ENCODE measurements around the gene WRNIP1.

Gene WRNIP1

GRCh38 chr6:2719093-2719455 is 46.1 kb upstream of the WRNIP1 start:
- TF ChIP-seq FOXP2 (optimal IDR thresholded peaks at IDR 0.05; ENCODE audit: borderline replicate concordance, extremely low read depth, extremely low read length, insufficient read depth): no peak

DNA sequence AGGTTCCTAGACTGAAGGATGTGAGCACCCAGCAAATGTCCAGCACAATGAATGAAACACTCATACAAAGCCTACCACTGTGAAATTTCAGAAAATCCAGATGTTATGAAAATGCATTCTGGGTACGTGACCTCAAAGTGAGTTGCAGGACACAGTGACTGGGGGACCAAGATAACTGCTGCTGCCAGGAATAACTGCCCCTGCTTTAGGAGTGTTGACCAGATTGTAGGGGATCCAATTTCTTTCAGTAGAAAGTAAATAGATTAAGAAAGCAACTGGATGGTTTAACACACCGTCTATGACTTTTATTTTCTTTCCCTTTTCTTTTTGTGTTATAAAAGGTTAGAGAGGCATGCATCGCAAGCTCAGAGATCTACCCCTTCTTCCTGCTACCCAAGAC is 44.0 kb upstream of the WRNIP1 start:
- TF ChIP-seq SIN3A (IDR thresholded peaks at IDR 0.05; ENCODE audit: borderline replicate concordance, insufficient read depth, low read length) (no peak), REST (IDR thresholded peaks at IDR 0.05; ENCODE audit: insufficient read depth in 1 of 2, low read depth in 2 of 2, low read length in 2 of 2) (no peak), FOXP2 (optimal IDR thresholded peaks at IDR 0.05; ENCODE audit: borderline replicate concordance, extremely low read depth, extremely low read length, insufficient read depth) (no peak), TAF1 (IDR thresholded peaks at IDR 0.05; ENCODE audit: borderline replicate concordance, insufficient read depth, low read length) (no peak), POLR2AphosphoS5 (IDR thresholded peaks at IDR 0.05; ENCODE audit: low read depth, low read length) (no peak)

DNA sequence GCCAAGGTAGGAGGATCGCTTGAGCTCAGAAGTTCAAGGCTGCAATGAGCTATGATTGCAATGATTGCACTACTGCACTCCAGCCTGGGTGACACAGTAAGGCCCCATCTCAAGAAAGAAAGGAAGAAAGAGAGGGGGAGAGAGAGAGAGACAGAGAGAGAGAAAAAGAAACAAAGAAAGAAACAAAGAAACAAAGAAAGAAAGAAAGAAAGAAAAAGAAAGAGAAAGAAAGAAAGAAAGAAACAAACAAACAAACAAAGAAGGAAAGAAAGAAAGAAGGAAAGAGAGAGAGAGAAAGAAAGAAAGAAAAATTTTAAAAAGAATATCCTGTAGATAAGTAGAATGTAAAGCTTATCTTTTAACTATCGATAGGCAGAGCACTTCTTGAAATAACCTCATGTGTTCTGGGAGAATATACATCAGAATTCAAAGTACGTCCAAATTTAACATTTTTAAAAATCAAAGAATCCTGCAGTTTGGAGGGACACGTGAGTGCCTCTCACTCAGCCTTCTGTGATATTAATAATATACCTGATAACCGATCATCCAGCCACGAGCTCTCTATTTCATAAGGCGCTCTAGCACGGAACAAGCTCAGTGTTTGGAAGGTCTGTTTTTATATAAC is 39.7 kb upstream of the WRNIP1 start:
- no peak for TF ChIP-seq POLR2AphosphoS5 (IDR thresholded peaks at IDR 0.05; ENCODE audit: low read depth, low read length)
- TF ChIP-seq SIN3A (IDR thresholded peaks at IDR 0.05; ENCODE audit: borderline replicate concordance, insufficient read depth, low read length): no peak
- TF ChIP-seq FOXP2 (optimal IDR thresholded peaks at IDR 0.05; ENCODE audit: borderline replicate concordance, extremely low read depth, extremely low read length, insufficient read depth): no peak
- TF ChIP-seq REST (IDR thresholded peaks at IDR 0.05; ENCODE audit: insufficient read depth in 1 of 2, low read depth in 2 of 2, low read length in 2 of 2): no peak
- no peak for TF ChIP-seq TAF1 (IDR thresholded peaks at IDR 0.05; ENCODE audit: borderline replicate concordance, insufficient read depth, low read length)

DNA sequence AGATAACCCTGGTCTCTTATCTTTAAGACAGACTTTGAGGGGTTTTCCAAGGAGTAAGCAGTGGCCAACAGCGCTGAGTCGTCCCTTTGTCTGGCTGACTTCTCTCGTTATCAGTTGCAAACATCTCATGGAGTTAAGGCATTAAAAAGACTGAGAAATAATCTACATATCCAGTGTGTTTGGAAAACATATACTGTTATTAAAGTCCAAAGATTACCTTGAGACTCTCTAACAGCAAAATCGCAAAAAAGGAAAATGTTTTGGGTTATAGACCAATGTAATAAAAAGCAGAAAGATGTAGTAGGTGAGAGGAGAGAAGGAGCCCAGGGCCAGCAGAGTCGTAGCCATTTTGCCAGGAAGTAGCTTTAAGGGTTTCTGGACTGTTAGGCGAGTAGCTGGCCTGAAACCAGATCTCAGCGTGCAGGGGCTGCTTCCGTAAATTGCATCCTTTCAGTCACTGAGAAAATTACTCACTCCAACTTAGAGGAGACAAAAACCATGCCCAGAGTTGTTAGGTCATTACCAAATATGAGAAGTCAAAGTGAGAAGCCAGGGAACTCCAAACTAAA is 39.1 kb upstream of the WRNIP1 start:
- TF ChIP-seq FOXP2 (optimal IDR thresholded peaks at IDR 0.05; ENCODE audit: borderline replicate concordance, extremely low read depth, extremely low read length, insufficient read depth) (no peak), SIN3A (IDR thresholded peaks at IDR 0.05; ENCODE audit: borderline replicate concordance, insufficient read depth, low read length) (no peak), REST (IDR thresholded peaks at IDR 0.05; ENCODE audit: insufficient read depth in 1 of 2, low read depth in 2 of 2, low read length in 2 of 2) (0 out of 4 replicates have a peak, but pooled peaks of 1 of the 2 experiments have one; percentile 8), TAF1 (IDR thresholded peaks at IDR 0.05; ENCODE audit: borderline replicate concordance, insufficient read depth, low read length) (no peak), POLR2AphosphoS5 (IDR thresholded peaks at IDR 0.05; ENCODE audit: low read depth, low read length) (peak; percentile 36; the same call in 1 of the 2 replicates)

DNA sequence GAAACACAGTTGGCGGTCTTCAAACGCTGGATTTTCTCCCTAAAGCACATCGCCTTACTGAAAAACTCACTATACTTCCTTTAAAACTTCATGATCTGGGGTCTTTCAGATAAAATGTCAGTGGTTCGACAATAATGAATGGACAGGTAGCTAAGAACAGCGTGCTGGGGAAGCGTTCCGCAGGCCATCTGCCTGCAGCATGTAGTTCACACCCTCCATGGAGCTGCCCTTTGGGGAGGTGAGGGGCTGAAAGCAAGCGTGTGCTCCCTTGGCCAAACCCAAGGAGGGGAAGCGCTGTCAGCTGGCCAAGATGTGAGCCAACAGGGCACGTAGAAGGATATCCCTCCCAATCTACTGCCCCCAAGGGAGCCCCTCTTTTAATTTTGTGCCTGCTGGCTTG is 35.3 kb upstream of the WRNIP1 start:
- TF ChIP-seq TAF1 (IDR thresholded peaks at IDR 0.05; ENCODE audit: borderline replicate concordance, insufficient read depth, low read length) (no peak), FOXP2 (optimal IDR thresholded peaks at IDR 0.05; ENCODE audit: borderline replicate concordance, extremely low read depth, extremely low read length, insufficient read depth) (no peak), REST (IDR thresholded peaks at IDR 0.05; ENCODE audit: insufficient read depth in 1 of 2, low read depth in 2 of 2, low read length in 2 of 2) (no peak), SIN3A (IDR thresholded peaks at IDR 0.05; ENCODE audit: borderline replicate concordance, insufficient read depth, low read length) (no peak), POLR2AphosphoS5 (IDR thresholded peaks at IDR 0.05; ENCODE audit: low read depth, low read length) (no peak)

All from PFSK-1 (cell line).